ENCODE results near the gene SMAD6.
"Not testable (repeated sequence)": the region's sequence is repeated elsewhere in the genome, so short reads cannot be mapped to it uniquely, and the experiment has no call there.

SMAD6 gene

DNA sequence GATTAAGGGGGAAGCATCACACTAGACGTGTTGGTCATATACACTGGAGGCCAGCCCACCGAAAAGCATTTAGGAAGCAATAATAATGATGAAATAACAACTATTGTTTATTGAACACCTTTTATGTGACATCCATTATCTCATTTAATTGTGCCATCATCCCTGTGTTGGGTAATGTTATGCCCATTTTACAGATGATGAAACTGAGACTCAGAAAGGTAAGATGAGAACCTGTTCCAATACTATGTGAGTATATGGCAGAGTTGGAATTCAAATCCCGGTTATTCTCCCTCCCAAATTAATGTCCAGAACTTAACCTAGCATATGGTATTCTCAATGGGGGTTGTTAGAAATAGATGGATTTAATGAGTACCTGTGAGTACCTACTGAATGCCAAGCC is 99.2 kb downstream of the SMAD6 start:
- DNase-seq: no peak

GRCh38 chr15:66802025-66803001 is 100.3 kb downstream of the SMAD6 start:
- no peak for DNase-seq

DNA sequence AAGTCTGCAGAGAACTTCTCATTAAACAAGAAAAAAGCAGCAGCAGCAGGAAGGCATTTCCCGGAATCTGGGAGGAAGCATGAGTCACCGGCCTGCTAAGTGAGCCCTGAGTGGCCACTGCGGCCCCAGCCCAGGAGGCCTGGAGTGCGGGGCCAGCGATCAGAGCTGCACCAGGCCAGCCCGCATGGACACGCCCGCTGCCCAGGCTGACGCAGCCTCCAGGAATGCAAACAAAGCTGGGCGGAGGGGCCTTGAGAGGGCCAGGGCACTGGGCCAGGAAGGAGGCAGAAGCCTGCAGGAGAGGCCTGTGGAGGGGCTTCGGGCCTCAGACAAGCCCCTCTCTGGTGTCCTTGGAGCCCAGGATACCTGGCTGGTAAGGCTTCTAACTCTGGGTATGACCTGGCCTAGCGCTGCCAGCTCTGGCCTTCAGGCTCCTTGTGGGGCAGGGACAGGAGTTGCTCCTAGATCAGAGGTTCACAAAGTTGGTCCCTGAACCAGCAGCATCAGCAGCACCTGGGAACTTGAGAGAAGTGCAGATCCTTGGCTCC is 101.2 kb downstream of the SMAD6 start:
- no peak for DNase-seq

DNA sequence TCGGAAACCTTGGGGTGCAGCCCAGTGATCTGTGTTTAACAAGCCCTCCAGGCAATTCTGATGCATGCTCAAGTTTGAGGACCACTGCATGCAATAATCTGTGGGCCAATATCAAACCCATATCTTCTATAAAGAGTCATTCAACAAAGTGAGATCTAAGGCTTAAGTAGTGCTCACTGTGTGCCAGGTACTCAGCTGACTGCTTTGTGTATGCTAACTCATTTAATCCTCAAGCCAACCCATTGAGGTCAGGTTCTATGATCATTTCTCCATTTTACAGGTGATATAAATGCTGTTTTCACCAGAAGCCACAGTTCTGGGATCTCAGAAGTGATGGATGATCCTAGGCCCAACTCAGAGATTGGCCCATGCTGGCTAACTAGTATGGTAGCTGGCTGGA is 101.7 kb downstream of the SMAD6 start:
- DNase-seq: no peak

- no peak for DNase-seq
Observed at GRCh38 chr15:66805202-66805885, 103.3 kb downstream of the SMAD6 start.

DNA sequence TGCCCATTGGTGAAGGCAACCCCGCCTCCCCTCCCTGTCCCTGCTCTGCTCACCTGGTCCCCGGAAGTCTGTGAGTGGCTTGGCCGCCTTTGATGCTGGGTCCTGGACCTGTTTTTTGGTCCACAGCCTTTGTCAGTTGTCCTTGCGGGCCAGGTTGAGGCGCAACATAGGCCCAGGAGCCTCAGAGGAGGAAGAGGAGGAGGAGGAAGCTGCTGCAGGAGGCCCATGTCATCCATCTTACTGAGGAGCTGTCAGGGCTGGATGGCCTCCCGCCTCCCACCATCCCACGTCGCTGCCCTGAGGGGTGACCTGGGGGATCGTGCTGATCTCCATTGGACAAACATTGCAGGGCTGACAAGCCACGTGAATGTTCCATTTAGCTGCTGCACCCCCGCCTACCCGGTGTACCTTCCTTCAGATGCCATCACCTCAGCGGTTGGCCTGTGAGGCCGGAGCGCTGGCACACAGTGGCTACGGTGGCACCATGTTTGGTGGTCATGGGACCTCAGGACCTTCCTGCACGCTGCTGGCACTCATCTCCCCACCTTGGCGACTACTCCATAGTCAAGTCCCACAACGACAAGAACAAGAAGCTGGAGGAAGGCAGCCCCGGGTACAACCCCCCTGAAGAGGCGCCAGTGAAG is 106.3 kb downstream of the SMAD6 start:
- no peak for DNase-seq

- no peak for DNase-seq
Observed at GRCh38 chr15:66809664-66810063, 107.6 kb downstream of the SMAD6 start.

DNA sequence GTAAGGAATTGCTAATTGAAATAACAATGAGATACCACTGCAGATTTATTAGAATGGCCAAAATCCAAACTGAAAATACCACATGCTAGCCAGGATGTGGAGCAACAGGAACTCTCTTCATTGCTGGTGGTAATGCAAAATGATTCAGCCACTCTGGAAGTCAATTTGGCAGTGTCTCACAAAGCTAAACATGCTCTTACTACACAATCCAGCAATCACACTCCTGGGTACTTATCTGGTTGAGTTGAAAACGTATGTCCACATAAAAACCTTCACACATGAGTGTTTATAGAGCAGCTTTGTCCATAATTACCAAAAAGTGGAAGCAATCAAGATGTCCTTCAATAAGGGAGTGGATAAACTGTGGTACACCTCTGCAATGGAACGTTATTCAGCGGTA is 113.3 kb downstream of the SMAD6 start:
- DNase-seq: no peak

DNA sequence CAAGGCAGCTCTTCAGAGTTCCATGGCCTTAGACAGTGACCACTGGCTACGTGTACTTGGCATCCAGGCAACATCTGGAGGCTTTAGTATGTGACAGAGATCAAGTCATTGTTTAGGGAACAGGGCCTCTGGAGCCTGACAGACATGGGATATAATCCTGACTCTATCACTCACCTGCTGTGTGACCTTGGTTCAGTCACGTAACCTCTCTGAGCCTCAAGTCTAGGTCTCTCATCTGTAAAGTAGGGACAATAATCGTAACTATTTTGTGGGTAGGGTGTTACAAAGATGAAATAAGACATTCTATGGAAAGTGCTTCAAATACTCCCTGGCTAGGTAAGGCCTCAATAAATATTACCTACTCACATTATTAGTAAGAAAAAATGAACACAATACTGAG is 114.2 kb downstream of the SMAD6 start:
- no peak for DNase-seq

GRCh38 chr15:66819084-66819483 is 117.0 kb downstream of the SMAD6 start:
- no peak for DNase-seq

GRCh38 chr15:66820481-66821176 is 118.6 kb downstream of the SMAD6 start:
- no peak for DNase-seq

- no peak for DNase-seq
Observed at GRCh38 chr15:66821307-66821706, 119.3 kb downstream of the SMAD6 start.

DNA sequence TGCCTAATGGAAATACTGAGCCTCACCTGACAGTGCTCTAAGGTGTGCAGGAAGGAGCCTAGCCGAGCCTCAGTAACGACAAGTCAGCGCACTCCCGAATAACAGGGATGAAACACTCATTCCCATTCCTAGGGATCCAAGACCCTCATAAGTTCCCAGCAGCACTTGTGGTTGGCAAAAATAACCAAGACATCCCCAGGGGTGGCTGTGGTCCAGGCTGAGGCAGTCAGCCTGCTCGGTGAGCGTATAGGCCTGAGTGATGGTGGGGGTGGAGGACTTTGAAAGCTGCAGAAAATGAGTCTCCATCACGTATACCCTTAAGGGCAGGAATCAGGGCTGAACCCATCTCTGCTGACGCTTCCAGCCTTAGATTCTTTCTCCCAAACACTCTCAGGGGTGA is 120.1 kb downstream of the SMAD6 start:
- no peak for DNase-seq

DNA sequence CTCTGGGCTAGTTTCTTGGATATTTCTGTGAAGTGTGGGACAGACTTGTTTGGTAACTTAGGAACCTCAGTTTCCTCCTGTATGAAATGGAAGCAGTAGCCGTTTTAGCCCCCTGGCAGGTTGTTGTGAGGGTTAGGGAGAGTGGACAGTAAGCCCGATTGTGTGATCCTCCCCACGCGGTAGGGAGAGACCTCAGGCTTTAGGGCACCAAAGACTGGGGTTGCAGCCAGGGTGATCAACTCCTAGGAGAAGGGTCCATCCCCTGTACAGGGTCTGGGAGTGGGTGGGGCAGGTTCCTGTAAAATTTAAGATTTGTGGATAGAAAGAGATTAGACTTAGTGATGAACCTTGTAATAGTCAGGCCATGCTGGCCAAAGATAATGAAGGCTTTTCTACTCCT is 120.5 kb downstream of the SMAD6 start:
- DNase-seq: no peak

DNA sequence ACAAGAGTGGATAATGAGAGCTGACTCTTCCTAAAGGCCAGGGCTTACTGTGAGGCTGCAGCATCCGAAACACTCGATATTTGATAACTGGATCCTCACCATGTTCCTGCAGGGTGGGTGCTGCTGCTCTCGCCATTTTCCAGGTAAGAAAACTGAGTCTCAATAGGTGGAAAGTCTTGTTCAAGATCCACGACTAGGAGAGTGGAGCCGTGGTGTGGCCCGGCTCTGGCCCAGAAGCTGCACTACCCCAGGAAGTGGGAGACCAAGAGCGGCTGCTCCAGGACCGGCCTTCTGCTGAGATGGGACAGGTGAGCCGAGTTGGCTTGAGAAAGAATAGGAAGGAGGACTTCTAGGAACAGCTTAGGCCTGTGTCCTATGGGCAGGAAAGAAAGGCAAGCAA is 121.6 kb downstream of the SMAD6 start:
- no peak for DNase-seq

- no peak for DNase-seq
Observed at GRCh38 chr15:66824424-66824823, 122.4 kb downstream of the SMAD6 start.

DNA sequence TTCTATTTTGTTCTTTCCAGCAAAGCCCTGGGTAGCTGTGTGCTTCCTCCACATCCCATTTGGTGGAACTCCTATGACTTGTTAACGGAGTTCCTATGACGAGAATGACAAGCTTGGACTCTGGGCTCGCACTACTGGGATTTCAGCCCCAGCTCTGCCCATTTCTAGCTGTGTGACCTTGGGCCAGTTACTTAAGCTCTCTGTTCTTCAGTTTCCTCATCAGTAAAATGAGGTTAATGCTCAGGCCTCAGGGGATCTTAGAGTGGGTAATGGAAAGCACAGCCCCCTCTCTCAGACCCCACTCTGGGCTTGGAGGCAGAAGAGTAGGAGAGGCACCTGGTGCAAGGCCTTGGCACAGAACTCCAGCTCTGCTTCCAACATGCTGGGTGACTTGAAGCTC is 123.1 kb downstream of the SMAD6 start:
- DNase-seq: no peak

DNA sequence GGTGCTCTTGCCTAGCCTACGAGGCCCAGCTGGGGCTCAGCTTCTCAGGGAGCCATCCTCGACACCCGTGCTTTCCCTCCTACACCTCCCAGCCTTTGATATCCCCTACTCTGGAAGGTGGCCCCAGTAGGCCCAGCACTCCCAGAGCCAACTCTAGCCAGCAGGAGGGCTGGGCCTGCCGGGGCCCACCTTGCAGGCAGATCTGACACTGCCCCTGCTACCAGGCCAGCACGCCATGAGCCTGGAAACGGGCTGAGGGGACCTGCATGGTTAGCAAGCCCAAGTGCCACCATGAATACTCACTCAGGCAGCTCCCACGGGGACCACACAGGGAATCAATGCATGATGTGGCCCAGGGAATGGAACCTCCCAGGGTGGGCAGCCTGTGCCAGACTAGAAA is 123.7 kb downstream of the SMAD6 start:
- no peak for DNase-seq

GRCh38 chr15:66826507-66826906 is 124.5 kb downstream of the SMAD6 start:
- no peak for DNase-seq

GRCh38 chr15:66827039-66827697 is 125.1 kb downstream of the SMAD6 start:
- no peak for DNase-seq

- DNase-seq: no peak
Observed at GRCh38 chr15:66827698-66828055, 125.6 kb downstream of the SMAD6 start.

- DNase-seq: not testable (repeated sequence)
Observed at GRCh38 chr15:66828817-66829541, 126.9 kb downstream of the SMAD6 start.
